ENCODE results near the gene ZNF277.
"Not testable (repeated sequence)": the region's sequence is repeated elsewhere in the genome, so short reads cannot be mapped to it uniquely, and the experiment has no call there.

Gene ZNF277

DNA sequence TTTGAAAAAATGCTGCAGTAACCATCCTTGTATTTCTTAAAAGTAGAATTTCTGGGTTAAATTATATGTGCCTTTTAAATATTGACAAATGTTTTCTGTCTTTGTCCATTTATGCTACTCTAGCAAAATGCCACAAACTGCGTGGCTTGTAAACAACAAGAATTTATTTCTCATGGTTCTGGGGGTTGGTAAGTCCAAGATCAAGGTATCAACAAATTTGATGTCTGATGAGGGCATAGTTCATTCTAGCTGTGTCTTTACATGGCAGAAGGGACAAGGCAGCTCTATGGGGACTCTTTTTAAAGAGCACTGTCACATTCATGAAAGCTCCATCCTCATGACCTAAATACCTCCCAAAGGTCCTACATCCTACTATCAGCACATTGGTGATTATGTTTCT lies 27.7 kb downstream of the ZNF277 start:
- H3K4me1 Mint-ChIP-seq, result peaks cover 16% of the 10 kb centered on the region
- H3K36me3 Mint-ChIP-seq, result peaks cover 14% of the 10 kb centered on the region
- no peak overlapping the region for H3K4me3 Mint-ChIP-seq
- H3K27ac Mint-ChIP-seq, result no peak overlapping the region
- no peaks in the 10 kb centered on the region for H3K27me3 Mint-ChIP-seq
- no peak for ATAC-seq (ENCODE audit: low read depth)
- H3K9me3 Mint-ChIP-seq, result no peaks in the 10 kb centered on the region
- no peak for DNase-seq (ENCODE audit: low spot score in 2 of 2)

DNA sequence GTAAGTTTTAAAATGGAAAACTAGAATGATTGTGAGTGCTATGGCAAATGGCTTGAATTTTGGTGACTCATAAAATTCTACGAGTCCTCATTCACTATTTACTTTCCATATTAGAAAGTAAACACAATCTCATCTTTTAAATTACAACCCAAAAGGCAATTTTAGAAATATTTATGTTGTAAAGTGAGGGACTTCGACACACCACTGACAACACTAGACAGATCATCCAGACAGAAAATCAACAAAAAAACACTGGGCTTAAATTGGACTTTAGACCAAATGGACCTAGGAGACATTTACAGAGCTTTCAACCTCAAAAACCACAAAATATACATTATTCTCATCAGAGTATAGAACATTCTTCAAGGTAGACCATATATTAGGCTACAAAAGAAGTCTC lies 30.1 kb downstream of the ZNF277 start:
- Mint-ChIP-seq H3K4me3 (no peak overlapping the region), H3K27me3 (no peaks in the 10 kb centered on the region), H3K36me3 (peaks cover 19% of the 10 kb centered on the region), H3K27ac (no peak overlapping the region), H3K9me3 (peaks cover 3% of the 10 kb centered on the region), H3K4me1 (peaks cover 12% of the 10 kb centered on the region)
- no peak for ATAC-seq (ENCODE audit: low read depth)
- DNase-seq (ENCODE audit: low spot score in 2 of 2), result no peak

DNA sequence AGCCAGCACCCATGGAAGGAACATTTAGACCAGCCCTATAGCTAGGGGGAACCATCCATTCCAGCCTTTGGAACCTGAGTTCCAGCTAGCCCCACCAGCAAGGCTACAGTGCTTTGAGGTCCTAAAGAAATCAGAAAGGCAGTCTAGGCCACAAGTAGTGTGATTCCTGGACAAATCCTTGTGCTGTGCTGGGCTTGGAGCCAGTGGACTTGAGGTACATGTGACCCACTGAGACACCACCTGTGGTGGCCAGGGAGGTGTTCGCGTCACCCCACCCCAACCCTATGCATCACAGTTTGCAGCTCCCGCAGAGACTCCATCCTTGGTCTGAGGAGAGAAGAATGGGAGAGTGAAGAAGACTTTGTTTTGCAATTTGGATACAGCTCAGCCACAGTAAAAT lies 31.8 kb downstream of the ZNF277 start:
- H3K27ac Mint-ChIP-seq, result no peak overlapping the region
- H3K36me3 Mint-ChIP-seq, result peaks cover 14% of the 10 kb centered on the region

DNA sequence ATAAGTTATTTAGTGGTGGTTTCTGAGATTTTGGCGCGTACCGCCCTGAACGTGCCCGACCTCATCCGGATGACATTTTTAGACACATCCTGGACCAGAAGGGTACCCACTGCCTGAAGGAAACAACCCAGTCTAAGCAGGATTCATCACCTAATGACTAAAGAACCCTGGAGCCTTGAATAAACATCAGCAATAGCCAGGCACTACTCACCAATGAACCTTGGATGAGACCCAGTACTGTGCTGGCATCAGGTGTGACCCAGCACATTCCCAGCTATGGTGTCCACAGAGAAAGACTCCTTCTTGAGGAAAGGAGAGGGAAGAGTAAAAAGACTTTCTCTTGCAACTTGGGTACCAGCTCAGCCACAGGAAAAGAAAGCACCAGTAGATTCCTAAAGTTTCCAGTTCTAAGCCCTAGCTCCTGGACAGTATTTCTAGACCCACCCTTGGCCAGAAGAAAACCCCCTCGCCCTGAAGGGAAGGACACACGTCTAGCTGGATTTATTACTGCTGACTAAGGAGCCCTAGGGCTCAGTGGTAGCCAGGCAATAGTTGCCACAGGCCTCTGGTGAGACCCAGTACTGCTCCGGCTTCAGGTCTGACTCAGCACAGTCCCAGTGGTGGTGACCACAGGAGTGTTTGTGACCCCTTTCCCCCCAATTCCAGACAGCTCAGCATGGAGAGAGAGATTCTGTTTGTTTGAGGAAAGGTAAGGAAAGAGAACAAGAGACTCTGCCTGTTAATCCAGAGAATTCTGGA lies 32.5 kb downstream of the ZNF277 start:
- H3K27ac Mint-ChIP-seq, result no peak overlapping the region

More for the DNA sequence above, 31.8 kb downstream of the ZNF277 start:
- no peak for ATAC-seq (ENCODE audit: low read depth)
- no peaks in the 10 kb centered on the region for H3K27me3 Mint-ChIP-seq
- no peak overlapping the region for H3K4me3 Mint-ChIP-seq
- H3K9me3 Mint-ChIP-seq, result peaks cover 5% of the 10 kb centered on the region
- no peak for DNase-seq (ENCODE audit: low spot score in 2 of 2)
- peaks cover 7% of the 10 kb centered on the region for H3K4me1 Mint-ChIP-seq

DNA sequence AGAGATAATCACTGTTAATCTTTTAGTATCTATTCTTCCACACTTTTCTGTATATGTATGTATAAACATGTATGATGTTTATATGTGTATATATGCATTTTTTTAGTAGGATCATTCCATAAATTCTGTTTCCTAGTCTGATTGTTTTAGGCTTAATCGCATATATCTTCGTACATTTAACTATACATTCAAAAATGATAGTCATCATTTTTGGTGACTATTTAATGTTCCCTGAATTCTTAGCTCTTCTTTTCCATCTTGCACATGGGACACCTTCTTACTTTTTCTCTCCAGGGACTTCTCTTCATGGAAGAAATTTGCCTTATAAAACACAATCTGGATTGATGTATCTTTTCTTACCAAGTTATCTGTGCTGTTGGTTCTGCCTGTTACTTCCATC lies 42.1 kb downstream of the ZNF277 start:
- peaks cover 6% of the 10 kb centered on the region for H3K9me3 Mint-ChIP-seq
- no peak overlapping the region for H3K4me3 Mint-ChIP-seq
- DNase-seq (ENCODE audit: low spot score in 2 of 2) (no peak), ATAC-seq (ENCODE audit: low read depth) (no peak)
- peaks cover 20% of the 10 kb centered on the region for H3K4me1 Mint-ChIP-seq
- peaks cover 24% of the 10 kb centered on the region for H3K36me3 Mint-ChIP-seq
- H3K27me3 Mint-ChIP-seq, result no peaks in the 10 kb centered on the region
- H3K27ac Mint-ChIP-seq, result no peak overlapping the region

More for the DNA sequence above, 32.5 kb downstream of the ZNF277 start:
- no peak for DNase-seq (ENCODE audit: low spot score in 2 of 2)
- no peak overlapping the region for H3K4me3 Mint-ChIP-seq
- H3K4me1 Mint-ChIP-seq, result peaks cover 7% of the 10 kb centered on the region
- peaks cover 6% of the 10 kb centered on the region for H3K9me3 Mint-ChIP-seq
- ATAC-seq (ENCODE audit: low read depth), result no peak
- H3K36me3 Mint-ChIP-seq, result peaks cover 15% of the 10 kb centered on the region
- H3K27me3 Mint-ChIP-seq, result no peaks in the 10 kb centered on the region

DNA sequence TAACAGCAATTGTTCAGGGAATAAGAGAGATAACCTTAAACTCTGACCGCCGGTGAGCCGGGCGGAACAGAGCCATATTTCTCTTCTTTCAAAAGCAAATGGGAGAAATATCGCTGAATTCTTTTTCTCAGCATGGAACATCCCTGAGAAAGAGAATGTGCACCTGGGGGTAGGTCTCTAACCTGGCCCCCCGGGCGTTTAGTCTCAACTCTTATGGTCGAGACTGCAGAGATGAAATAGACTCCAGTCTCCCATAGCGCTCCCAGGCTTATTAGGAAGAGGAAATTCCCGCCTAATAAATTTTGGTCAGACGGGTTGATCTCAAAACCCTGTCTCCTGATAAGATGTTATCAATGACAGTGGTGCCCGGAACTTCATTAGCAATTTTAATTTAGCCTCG lies 43.5 kb downstream of the ZNF277 start:
- not testable (repeated sequence) for DNase-seq (ENCODE audit: low spot score in 2 of 2); ATAC-seq (ENCODE audit: low read depth); H3K4me3 Mint-ChIP-seq; H3K27ac Mint-ChIP-seq; H3K27me3 Mint-ChIP-seq; H3K9me3 Mint-ChIP-seq
- peaks cover 23% of the 10 kb centered on the region for H3K36me3 Mint-ChIP-seq
- H3K4me1 Mint-ChIP-seq, result peaks cover 26% of the 10 kb centered on the region

DNA sequence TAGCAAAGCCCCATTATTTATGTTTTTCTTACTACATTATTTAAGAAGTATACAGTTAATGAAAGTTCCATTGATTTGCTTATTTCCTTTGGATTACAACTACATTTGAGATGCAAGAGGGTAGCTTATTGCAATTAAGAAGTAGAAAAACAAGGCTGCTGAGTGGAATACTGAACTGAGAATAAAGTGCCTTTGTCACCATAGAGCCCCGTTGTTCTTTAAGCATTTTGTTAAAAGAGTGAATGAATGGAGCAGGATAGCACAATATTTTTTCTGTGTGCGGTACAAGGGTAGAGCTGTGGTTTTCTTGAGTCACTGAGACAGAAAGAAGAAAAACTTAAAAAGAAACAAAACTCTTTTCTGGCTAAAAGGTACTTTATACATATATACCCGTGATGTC lies 45.6 kb downstream of the ZNF277 start:
- peaks cover 21% of the 10 kb centered on the region for H3K4me1 Mint-ChIP-seq
- DNase-seq (ENCODE audit: low spot score in 2 of 2) (no peak), ATAC-seq (ENCODE audit: low read depth) (no peak)
- H3K36me3 Mint-ChIP-seq, result peaks cover 12% of the 10 kb centered on the region
- H3K9me3 Mint-ChIP-seq, result peaks cover 4% of the 10 kb centered on the region
- no peak overlapping the region for H3K4me3 Mint-ChIP-seq
- no peak overlapping the region for H3K27ac Mint-ChIP-seq
- no peaks in the 10 kb centered on the region for H3K27me3 Mint-ChIP-seq

DNA sequence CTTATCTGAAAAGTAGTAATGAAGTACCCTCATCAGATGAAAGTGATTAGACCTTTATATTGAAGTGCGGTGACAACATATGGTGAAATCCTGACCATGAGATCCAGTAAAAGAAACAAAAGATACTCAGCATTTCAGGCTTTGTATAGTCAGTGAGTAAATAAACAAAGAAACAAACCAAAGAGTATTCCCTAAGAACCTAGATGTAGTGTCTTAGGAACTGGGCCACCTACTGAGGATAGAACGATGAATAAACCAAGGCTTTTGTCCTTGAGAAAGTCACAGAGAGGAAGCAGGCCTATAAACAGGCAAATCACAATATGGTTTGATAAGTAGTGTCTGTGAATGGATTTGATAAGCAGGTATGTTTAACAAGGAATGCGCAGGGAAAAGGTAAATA lies 46.2 kb downstream of the ZNF277 start:
- peaks cover 21% of the 10 kb centered on the region for H3K4me1 Mint-ChIP-seq

DNA sequence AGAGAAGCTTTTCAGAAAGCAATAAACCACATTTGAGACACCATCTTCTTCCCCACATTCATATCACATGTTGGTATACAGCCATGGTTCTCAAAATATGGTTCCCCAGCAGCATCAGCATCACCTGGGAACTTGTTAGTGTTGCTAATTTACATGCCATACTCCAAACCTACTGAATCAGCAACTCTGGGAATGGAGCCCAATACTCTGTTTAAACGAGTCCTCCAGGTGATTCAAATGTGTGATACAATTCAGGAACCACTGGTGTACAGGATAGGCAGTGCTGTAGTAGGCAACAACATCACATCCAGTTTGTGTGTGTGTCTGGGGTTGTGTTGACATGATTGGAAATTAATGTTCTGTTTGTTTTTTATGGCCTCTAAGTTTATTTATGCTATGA lies 47.7 kb downstream of the ZNF277 start:
- DNase-seq (ENCODE audit: low spot score in 2 of 2) (no peak), ATAC-seq (ENCODE audit: low read depth) (no peak)
- H3K4me1 Mint-ChIP-seq, result peaks cover 18% of the 10 kb centered on the region
- no peak overlapping the region for H3K4me3 Mint-ChIP-seq
- no peak overlapping the region for H3K27ac Mint-ChIP-seq
- no peaks in the 10 kb centered on the region for H3K27me3 Mint-ChIP-seq
- H3K9me3 Mint-ChIP-seq, result peaks cover 2% of the 10 kb centered on the region
- peaks cover 7% of the 10 kb centered on the region for H3K36me3 Mint-ChIP-seq

More for the DNA sequence above, 46.2 kb downstream of the ZNF277 start:
- H3K27me3 Mint-ChIP-seq, result no peaks in the 10 kb centered on the region
- H3K27ac Mint-ChIP-seq, result peak overlapping the region; percentile 21
- peaks cover 4% of the 10 kb centered on the region for H3K9me3 Mint-ChIP-seq
- ATAC-seq (ENCODE audit: low read depth) (no peak), DNase-seq (ENCODE audit: low spot score in 2 of 2) (no peak)
- peaks cover 10% of the 10 kb centered on the region for H3K36me3 Mint-ChIP-seq
- H3K4me3 Mint-ChIP-seq, result no peak overlapping the region

DNA sequence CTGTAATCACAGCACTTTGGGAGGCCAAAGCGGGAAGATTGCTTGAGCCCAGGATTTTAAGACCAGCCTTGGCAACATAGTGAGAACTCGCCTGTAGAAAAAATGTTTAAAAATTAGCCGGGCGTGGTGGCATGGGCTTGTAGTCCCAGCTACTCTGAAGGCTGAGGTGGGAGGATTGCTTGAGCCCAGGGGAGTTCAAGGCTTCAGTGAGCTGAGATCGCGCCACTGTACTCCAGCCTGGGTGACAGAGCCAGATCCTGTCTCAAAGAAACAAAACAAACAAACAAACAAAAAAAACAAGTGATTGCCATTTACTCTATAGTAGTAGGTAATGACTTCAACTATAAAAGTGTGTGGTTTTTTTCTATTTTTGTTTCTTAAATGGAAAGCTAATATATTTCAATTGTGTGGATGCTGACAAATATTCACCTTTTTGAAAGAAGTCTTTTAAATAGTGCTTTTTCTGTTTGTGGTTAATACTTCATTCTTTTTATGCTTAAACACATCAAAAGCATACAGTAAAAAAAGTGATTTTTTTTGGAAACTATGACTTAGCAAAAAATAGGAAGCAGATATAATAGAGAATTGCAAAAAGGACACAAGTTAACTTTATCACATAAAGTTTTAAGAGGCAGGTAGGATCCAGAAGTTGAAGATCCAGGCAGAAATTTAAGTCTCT lies 48.4 kb downstream of the ZNF277 start:
- Mint-ChIP-seq H3K27me3 (no peaks in the 10 kb centered on the region), H3K4me3 (no peak overlapping the region), H3K36me3 (peaks cover 5% of the 10 kb centered on the region), H3K9me3 (no peaks in the 10 kb centered on the region), H3K4me1 (peaks cover 18% of the 10 kb centered on the region), H3K27ac (no peak overlapping the region)
- ATAC-seq (ENCODE audit: low read depth), result no peak
- DNase-seq (ENCODE audit: low spot score in 2 of 2), result no peak

DNA sequence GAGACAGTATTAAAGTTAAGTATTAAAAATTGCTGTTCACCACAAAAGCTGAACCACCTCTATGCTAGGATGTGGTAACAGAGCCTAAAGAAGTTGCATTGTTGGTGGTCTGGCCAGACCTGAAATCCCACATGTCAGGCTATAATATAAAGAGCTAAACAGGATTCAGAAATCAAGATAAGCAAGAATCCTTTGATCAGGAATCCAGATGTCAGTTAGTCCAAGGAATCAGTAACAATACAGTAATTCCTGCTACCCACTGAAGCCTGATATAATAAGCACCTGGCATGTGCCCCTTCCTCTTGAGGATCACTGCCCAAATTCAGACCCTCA lies 48.9 kb downstream of the ZNF277 start:
- Mint-ChIP-seq H3K4me1 (peaks cover 18% of the 10 kb centered on the region), H3K36me3 (peaks cover 5% of the 10 kb centered on the region), H3K27me3 (no peaks in the 10 kb centered on the region), H3K27ac (no peak overlapping the region), H3K9me3 (no peaks in the 10 kb centered on the region), H3K4me3 (no peak overlapping the region)
- DNase-seq (ENCODE audit: low spot score in 2 of 2), result no peak
- ATAC-seq (ENCODE audit: low read depth), result no peak

DNA sequence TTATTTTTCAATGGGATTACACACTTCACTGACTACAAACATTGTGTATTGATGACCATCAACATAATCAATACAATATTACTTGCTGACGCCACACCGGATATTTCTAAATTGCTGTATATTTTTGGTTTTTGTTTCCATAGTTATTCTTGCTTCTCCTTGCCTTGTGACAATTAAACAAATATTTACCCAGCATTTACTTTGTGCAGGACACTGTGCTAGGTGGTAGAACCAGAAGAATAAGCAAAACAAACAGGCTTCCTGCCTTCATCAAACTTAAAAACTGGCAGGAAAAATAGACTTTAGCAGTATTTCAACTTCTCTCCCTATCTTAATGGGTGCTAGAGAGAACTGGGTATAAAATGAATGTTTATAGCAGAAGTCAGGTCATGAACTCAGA lies 50.6 kb downstream of the ZNF277 start:
- ATAC-seq (ENCODE audit: low read depth) (no peak), DNase-seq (ENCODE audit: low spot score in 2 of 2) (no peak)
- H3K27ac Mint-ChIP-seq, result no peak overlapping the region
- H3K27me3 Mint-ChIP-seq, result no peaks in the 10 kb centered on the region
- no peak overlapping the region for H3K4me3 Mint-ChIP-seq
- H3K9me3 Mint-ChIP-seq, result no peaks in the 10 kb centered on the region
- H3K4me1 Mint-ChIP-seq, result peaks cover 20% of the 10 kb centered on the region
- peaks cover 3% of the 10 kb centered on the region for H3K36me3 Mint-ChIP-seq

DNA sequence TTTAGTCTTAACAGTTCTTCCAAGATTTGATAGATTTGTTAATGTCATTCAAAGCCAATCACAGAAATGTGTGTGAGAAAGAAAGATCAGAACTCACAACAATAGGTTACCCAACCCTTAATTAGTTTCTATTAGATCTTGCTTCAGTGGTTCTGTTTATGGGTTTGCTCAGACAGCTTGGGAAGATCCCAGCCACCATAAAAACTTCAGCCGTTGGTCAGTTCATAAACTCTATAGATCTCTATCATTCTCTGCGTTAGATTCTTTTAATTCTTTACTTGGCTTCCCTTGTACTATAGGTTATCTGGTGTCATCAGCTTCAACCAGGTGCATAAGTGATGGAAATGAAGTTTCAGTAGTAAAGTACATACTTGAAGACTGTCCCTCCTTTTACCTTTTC lies 54.4 kb downstream of the ZNF277 start:
- Mint-ChIP-seq H3K4me1 (peaks cover 18% of the 10 kb centered on the region), H3K9me3 (no peaks in the 10 kb centered on the region), H3K27ac (no peak overlapping the region), H3K36me3 (peaks cover 2% of the 10 kb centered on the region), H3K27me3 (no peaks in the 10 kb centered on the region), H3K4me3 (no peak overlapping the region)
- ATAC-seq (ENCODE audit: low read depth) (no peak), DNase-seq (ENCODE audit: low spot score in 2 of 2) (no peak)

DNA sequence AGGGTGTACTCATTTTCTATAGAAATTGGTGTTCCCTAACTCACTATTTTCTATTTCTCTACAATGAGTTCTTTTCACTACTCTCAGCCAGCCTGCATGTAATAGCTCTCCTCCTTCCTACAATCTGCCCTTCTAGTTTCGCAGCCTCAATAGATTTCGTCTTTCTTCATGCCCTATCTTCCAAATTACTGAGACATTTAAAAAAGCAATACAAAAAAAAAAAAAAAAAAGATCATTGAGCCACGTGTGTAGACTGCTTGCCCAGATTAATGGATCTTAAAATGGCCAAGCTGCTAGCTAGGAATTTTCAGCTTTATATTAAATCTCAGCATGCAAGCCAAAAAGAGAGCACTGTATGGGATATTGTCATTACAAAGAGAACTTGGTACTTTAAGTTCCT lies 55.5 kb downstream of the ZNF277 start:
- Mint-ChIP-seq H3K27me3 (no peaks in the 10 kb centered on the region), H3K4me1 (peaks cover 18% of the 10 kb centered on the region), H3K36me3 (peaks cover 2% of the 10 kb centered on the region), H3K27ac (no peak overlapping the region), H3K4me3 (no peak overlapping the region), H3K9me3 (no peaks in the 10 kb centered on the region)
- DNase-seq (ENCODE audit: low spot score in 2 of 2) (no peak), ATAC-seq (ENCODE audit: low read depth) (no peak)
